Activated CD4-positive, alpha-beta T cell treated with anti-CD3 and anti-CD28 coated beads, Interleukin-2, amount 50 U/mL, for 1 hour (primary cell): ENCODE results near the gene PPAN.

ENCODE experiments used
- DNase-seq: peaks from one replicate; pipeline ENCODE4 v3.0.0-alpha.2; 2020

The PPAN gene

DNA sequence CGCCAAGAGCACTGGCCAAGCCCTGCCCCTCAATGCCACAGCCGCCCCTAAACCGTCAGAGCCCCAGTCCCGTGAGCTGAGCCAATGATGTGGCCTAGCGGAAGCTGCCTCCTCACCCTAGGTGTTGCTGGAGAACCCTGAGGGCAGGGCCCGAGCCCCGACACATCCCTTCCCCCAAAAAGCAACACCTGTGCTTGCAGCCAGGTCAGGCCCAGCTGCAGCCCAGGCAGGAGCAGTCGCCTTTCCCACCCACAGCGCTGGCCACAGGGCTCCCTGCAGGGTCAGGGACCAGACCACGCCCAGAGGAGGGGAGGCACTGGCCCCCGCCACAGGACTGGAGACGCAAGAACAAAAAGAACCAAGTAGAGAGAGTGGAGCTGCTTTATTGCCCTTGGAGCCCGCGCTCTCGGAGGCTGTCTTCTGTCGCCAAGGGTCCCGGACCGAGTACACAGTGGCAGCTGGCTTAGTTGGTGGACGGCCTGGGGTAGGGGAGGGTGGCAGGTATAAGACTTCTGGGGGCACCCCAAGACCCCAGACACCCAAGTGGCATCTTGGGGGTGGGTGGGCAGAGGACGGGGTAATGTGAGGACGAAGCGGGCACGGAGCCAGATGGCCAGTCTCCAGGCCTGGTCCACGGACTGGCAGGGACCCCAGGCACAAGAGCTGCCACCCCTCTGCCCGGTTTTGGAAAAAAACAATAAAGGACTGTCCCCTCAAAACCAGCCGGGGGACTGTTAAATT lies 8.7 kb downstream of the PPAN start:
- DNase-seq = no peak

DNA sequence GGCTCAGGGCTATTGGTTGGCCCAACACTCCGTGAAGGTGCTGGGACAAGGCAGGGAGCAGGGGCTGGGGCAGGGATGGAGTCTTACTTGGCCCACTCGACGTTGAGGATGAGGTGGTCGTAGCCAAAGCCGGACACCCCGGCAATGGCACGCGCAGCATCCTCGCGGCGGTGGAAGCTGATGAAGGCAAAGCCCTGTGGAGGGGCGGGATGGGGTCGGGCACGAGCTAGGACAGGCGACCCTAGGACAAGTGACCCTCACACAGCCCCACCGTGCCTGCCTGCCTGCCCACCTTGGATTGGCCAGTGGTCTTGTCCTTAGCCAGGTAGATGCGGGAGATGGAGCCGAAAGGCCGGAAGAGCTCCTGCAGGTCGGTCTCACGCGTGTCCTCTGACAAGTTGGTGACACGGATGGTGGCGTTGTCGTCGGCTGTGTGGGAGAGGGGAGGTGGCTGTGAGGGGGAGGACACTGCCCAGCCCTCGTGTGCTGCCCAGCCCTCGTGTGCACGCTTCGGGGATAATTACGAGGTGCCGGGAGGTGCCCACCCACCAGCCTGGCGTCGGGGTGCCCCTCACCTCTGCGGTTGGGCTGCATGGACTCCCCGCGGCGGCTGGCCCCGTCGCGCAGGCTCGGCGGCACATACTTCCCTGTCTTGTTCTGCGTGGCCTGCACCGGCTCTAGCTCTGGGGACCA lies 9.4 kb downstream of the PPAN start:
- DNase-seq = no peak

DNA sequence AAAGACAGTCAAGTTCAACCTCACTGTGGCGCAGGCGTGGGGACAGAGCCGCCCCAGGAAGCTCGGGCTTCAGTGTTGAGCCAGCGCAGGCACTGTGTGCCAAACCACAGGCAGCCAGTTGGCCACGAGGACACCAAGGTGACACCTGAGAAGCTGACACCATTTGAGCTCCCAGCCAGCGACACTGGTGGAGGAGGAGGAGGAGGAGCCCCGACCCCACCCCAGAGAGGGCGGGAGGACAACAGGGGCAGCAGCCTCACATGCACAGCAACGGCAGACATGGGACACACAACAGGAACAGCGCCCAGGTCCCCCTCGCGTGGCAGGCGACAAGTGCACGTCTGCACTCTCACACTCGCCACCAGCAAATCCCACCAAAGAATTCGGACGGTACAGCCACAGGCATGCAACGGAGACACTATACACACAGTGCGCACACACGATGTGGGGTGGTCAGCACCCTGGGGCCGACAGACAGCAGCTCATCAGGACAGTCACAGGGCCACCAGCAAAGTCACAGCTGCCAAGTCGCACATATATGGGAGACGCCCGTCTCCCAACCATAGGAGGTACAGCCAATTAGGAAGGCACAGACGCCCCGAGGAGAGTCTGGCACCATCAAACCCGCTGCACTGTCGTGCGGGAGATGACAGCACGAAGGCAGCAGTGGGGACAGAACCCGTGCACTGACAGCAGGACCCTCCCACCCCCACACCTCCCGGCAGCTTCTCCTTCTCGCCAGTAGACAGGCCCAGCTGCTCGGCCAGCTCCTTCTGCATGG lies 10.1 kb downstream of the PPAN start:
- DNase-seq = no peak

DNA sequence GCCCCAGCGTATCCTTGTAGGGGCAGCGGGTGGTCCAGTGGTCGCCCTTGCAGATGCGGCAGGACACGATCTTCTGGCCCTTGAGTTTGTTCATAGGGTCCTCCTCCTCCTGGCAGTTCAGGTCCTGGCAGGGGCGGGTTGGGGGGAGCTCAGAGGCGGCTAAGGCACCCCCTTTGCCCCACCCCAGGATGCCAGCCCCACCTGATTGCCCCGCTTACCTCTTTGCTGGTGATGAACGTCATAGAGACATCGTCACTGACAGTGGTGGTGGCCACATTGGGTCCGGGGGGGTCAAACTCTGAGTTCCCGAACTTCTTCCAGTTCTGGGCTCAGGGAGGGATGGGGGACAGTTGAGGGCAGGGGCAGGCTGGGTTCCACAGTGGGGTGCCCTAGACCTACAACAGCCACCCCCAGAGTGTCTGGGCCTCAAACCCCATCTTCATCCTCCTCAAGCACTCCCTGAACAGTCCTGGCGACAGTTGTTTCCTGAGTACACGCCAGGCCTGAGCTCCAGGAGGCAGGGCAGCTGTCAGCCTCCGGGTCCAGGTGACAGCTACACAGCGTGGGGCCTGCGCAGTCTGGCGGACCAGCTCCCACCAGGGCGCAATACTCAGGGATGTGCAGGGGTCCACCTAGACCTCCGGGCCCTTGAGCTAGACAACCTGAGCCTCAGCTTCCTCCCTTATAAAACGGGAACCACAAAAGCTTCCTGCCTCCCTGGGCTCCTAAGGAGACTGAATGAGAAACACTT lies 10.9 kb downstream of the PPAN start:
- no peak for DNase-seq

DNA sequence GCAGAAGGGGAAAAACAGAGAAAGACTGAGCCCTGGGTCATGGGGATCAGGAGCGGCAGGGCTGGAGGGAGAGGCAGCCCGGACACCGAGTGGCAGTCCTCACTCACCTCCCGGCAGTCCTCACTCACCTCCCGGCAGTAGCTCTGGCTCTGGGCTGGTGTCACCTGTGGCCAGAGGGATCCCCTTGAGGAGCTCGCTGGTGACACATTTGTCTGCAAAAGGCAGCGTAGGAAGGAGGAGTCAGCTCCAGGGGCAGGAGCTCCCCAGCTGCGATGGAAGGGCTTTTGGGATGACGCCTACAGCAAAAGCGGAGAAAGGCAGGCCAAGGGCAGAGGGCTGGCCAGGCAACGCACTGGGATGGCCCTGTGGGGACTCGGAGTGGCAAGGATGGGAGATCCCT lies 12.8 kb downstream of the PPAN start:
- DNase-seq = no peak

DNA sequence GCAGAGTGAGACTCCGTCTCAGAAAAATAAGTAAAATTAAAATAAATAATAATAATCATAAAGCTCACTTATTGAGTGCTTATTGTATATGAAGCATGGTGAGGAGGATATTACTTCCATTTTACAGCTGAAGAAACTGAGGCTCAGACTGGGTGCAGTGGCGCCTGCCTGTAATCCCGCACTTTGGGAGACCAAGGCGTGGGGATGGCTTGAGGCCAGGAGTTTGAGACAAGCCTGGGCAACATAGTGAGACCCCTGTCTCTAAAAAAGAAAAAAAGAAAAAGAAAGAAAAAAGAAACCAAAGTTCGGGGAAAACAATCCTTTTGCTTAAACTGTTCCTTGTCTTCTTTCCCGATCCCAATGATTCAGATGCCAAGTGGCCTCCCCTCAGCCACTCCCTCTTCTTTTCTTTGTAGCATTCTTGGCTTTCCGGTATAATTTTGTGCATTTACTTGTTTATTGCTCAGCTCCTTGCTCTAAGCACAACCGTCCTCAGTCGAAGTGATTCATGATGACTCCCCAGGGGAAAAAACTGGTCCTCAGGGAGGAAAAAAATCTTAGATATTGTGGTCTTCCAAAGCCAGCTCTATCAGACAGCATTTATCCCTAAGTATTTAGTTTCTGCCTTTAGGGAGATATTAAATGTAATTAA lies 14.5 kb downstream of the PPAN start:
- no peak for DNase-seq

DNA sequence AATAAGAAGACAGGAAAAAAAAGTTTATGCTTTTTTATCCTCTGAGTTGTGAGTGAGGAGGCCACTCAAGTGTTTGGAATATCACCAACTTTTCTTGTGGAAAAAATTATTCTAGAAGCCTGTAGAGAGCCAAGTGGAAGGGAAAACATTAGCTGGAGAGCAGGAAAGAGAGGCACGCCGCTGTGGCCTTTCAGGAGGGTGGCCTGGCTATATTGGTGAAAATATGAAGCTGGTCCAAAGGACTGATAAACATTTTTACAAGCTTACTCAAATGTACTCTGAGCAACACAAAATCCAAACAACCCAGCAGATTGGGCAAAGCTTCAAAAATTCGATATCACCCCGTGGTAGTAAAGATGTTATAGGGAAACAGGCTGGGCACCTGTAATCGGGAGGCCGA lies 15.9 kb downstream of the PPAN start:
- no peak for DNase-seq

DNA sequence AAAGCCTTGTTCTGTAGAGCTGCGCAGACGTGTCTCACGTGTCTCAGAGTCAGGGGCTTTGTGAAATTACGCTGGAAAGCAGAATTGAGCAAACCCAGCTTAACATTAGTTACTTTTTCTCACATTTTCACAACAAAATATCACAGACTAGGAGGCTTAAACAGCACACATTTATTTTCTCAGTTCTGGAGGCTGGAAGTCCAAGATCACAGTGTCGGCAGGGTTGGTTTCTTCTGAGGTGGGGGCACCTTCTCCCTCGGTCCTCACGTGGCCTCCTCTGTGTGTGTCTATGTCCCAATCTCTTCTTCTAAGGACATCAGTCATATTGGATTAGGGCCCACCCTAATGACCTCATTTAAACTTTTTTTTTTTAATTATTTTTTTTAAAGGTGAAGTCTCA lies 18.3 kb downstream of the PPAN start:
- no peak for DNase-seq

DNA sequence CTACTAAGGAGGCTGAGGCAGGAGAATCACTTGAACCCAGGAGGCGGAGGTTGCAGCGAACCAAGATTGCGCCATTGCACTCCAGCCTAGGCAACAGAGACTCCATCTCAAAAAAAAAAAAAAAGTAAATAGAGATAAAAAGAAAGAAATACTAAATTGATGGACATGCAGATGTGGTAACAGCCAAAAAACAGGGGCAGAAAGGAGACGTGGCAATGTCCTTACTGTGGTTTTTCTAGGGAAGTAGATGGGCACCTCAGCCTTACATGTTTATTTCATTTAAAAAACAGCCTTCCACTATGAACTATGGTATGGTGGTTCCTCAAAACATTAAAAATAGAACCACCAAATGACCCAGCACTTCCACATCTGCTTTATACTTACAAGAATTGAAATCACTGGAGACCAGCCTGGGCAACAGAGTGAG lies 20.1 kb downstream of the PPAN start:
- DNase-seq = no peak

DNA sequence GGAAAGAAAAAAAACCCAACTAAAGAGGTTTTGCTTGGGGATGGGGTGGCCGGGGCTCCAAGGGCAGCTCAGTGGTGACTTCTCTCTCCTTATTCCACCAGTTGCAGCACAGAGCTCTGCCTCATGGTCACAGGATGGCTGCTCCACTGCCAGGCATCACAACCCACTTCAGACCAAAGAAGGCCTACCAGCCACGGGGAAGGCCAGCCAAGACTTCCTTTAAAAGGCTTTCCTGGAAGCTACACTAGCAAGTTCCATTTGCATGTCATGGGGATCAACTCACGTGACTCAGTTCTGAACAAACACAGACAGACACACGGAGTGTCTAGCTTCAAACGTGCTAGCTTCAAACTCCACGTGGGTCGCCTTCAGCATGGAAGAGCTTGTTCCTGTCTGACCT lies 26.7 kb downstream of the PPAN start:
- DNase-seq = no peak

DNA sequence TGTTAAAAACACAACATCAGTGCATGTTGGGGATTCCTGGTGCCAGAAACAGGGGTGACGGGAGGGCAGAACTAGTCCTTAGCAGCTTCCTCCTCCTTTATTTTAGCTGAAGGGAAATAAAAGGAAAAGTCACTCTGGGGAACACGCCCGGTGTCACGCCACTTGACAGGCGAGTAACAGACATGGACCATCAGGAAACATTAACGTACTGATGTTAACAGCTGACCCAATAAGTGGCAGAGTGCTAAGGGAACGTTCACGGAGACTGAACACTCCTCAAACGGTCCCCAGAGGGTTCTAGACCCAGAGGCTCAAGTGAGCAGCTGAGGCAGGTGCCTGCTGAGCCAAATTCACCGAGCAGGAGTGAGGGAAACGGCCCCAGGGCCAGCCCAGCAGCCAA lies 27.4 kb downstream of the PPAN start:
- no peak for DNase-seq

DNA sequence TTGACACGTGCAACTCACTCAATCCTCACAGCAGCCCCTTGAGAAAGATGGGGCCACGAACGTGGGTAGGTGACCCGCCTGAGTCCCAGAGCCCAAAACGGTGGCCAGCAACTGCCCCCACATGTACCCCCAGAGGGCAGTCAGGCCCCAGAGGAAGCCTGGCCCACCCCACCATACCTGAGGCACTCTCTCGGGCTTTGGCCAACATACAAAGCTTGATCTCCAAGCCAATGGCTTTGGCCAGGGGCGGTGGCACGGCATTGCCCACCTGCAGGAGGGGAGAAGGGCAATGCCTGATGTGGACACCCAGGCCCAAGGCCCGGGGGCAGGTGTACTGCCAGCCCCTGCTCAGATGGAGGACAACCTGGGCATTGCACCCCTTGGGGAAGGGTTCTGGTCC lies 27.9 kb downstream of the PPAN start:
- DNase-seq = no peak

DNA sequence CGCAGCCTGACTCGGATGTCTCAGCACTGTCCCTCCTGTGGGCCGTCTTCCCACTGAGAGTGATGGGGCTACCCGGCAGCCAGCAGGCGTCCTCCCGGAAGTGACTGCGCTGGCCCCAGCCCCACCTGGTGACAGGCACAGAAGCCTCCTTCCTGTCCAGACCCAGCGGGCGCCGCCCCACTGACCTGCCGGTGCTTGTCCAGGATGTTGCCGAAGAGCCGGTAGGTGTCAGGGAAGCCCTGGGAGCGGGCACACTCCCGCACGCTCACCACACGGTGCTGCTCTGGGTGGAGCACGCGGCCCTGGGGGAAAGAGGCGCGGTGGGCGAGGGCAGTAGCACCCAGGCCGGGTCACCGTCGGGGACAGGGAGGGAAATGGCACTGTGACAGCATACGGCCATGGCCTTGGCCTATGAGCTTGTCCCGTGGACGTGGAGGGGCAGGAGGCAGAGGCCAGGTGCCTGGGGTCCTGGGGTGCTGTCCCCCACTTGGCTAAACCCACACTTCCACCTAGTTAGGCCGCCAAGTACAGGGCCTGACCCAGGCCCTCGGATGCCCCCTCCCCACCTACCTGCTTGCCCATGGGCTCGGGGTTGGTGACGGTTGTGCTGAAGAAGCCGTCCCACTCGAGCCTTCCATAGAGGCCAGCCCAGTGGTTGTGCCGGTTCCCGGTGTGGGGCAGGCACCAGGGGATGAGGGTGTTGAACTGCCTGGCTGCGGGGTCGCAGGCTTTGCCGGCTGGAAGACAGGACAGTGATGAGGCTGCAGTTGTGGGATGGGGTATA lies 29.6 kb downstream of the PPAN start:
- DNase-seq = no peak

DNA sequence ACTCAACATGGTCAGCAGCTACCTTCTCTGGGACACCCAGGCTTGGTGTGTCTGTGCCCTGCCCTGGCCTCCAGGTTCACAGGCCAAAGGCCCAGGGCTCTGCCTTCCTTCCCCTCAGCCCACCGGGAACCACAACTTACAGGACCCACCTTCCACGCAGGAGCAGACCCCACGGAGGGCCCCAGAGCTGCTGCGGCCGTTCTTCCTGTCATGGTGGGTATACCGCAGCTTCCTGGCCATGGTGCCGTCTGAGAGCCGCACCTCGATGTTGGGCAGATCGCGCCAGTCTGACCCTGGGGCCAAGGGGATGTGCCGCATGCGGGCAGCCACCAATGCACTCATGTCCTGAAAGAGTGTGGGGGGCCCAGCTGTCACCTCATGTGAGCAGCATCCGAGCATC lies 30.8 kb downstream of the PPAN start:
- DNase-seq = no peak

DNA sequence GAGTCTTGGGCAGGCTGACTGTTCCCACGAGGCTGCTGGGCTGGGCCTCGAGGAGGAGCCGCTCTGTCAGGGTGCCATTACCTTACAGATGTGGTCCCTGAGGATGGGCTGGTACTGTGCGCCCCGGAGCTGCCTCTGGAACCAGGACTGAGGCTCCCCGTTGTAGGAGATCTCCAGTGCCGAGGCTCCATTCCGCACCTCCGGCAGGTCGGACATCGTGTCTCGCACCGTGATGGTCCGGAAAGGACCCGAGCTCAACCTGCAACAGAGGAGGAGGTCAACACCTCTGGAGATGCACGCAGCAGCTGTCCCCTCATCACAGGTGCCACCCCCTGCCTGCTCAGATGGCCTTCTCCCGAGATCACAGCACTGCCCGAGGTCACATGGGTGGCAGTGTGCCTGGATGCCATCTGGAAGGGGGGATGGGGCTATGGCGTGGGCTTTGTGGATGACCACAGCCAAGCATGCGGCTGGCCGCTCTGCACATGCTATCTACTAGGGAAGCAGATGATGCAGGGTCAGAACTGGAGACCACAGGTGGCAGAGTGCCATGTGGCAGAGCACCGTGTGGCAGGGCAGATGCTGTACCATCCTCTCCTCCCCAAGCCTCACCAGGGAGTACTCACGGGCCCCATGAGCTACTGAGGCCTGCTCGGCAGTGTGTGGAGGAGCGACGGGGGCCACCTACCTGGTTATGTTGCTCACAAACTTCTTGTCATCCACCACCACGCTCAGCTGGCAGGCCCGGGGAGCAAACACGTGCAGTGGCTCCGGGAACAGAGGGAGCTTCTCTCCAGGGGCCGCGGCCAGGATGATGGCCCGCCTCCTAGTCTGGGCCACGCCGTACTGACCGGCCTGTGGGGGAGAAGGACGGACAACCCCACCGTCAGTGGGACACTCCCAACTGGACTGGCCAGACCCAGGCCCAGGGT lies 31.9 kb downstream of the PPAN start:
- DNase-seq = no peak

DNA sequence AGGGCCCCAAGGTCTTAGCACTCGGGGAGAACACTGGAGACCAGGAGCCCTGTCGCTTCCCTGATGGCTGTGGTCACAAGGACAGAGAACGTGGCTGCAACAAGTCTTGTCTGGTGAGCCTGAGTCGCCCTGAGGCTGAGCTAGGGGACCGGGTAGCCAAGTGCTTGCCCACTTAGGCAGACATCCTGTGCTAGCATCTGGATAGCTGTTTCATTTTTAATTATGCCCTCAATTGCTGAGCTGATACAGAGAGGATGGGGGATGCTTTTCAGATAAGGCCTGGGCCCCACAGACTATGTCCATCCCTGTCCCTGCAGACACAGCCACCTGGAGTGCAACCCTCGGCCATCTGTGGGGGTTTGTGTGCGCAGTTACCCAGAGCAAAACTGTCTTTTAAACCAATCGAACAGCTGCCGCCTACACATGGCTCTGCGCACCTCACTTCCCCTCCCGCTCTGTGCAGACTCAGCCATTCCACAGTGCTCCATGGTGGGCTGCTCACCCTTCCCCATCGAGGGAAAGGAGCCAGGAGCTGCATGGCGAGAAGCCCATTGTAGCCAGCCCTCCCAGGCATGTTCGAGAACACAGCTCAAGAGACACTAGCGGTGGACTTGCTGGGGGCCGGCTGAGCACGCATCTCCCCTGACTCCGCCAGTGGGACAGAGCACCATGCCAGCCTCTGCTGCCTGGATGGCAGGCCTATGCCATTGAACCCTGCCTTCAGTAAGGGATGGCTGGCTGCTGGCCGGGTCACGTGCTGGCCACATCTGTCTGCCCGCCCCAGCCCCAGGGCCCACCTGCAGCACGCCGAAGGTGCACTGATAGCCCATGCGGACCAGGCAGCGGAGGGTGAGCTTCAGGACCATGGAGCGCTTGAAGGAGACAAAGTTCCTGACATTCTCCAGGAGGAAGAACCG lies 33.0 kb downstream of the PPAN start:
- DNase-seq = no peak

DNA sequence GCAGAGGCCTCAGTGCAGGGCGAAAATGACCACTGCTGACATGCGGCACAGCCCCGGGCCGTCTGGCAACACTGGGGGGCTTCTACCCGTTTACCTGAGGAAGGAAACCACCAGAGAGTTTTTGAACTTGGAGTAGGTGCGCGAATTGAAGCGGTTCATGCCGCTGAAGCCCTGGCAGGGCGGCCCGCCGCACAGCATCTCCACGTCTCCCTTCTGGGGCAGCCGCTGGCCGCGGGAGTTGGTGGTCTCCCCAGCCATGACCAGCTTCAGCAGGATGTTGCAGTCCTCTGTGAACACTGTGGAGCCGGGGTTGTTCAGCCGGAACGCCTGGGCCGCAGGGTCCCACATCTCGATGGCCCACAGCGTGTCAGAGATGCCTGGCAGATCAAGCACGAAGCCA lies 33.8 kb downstream of the PPAN start:
- no peak for DNase-seq

DNA sequence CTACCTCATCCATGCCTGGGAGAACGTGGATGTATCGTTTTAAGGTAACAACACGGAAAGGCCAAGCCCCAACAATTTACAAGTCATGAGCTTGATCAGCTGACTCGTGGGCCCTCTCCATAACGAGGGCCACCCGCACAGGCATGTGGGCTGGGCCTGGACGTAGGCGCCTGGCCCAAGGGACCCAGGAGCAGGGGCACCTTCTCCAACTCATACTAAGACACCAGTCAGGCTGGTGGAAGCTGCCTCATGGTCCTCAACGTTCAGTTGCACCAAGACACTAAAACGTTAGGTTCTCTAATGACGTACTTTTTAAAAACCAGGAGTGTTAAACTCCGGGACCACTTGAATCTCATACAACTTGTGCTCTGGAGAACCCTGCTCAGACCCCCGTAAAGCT lies 35.3 kb downstream of the PPAN start:
- DNase-seq = no peak

DNA sequence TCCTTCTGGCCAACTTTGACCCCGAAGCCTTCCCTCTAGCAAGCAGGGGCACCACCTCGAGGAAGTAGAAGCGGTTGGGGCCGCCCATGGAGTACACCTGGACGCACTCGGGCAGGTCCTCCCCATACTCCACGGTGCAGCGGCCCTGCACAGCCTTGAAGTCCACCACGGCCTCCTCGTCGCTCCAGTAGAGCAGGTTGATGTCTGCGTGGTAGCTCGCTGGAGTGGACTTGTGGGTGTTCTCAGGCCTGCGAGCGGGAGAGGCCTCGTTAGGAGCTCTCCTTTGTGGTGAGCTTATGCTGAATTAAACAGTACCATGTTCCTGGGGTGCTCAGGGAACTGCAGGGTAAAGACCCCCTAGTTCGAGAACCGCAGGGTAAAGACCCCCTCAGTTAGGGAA lies 35.8 kb downstream of the PPAN start:
- DNase-seq = no peak
